ENCODE measurements around the gene EIF3L. TPM values are rescaled to one million over a fixed set of nuclear protein-coding genes. Genes with fewer than 3 reads are reported as not detected.

The EIF3L gene
- total RNA-seq (2022; extraction: Qiagen RNA extraction) = 257 to 285 TPM (median 270 TPM) in 5 replicates

GRCh38 chr22:37849089-37849751, at the start of gene EIF3L:
EIF3L (plus strand) TSS chr22:37849419; CDS start chr22:37849450, 31 bp downstream.

GRCh38 chr22:37807410-37808293, 41.6 kb upstream of the EIF3L start, which contains the start of gene GCAT:
GCAT (plus strand) TSS chr22:37807934; CDS start chr22:37807968, 34 bp downstream.

DNA sequence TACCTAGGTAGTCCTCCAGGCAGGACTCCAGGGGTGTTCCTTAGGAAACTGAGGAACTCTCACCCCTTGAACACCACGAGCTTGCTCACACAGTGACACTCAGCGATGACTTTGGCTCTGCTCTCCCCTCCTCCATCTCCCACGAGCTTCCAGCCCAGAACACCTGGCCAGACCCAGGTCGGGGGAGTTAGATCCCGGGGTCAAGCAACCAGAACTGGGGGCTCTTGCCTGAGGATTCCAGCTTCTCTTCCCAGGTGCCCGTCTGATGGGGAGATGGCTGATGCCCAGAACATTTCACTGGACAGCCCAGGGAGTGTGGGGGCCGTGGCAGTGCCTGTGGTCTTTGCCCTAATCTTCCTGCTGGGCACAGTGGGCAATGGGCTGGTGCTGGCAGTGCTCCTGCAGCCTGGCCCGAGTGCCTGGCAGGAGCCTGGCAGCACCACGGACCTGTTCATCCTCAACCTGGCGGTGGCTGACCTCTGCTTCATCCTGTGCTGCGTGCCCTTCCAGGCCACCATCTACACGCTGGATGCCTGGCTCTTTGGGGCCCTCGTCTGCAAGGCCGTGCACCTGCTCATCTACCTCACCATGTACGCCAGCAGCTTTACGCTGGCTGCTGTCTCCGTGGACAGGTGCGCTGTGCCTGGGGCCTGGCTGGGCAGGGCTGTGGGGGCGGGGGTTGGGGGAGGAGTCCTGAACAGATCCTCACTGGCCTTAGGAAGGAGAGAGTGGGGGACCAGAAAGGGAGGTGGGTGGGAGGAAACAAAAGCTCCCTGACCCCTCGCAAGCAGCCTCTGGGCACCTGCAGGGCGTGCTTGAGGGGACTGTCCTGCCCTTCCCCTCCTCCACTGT, 25.9 kb upstream of the EIF3L start, which contains the start of gene GALR3:
TSS of gene GALR3 (plus strand) at position 249 of the 852 bp plus-strand sequence. CDS start at position 274, 25 bp downstream.

GRCh38 chr22:37905534-37906363, 56.5 kb downstream of the EIF3L start, which contains the start of gene MICALL1:
MICALL1 (plus strand) TSS chr22:37906297; CDS start chr22:37906423, 126 bp downstream.

Other genes with a start within 250 kb of the EIF3L start
- 17.7 to 23.1 TPM (median 20.7 TPM) in 5 replicates for gene GGA1, start 240.6 kb upstream of the EIF3L start, total RNA-seq (2022; extraction: Qiagen RNA extraction)
- gene SH3BP1, start 209.8 kb upstream of the EIF3L start, total RNA-seq (2022; extraction: Qiagen RNA extraction) = 1.0 to 2.0 TPM (median 1.6 TPM) in 5 replicates
- gene PDXP, start 190.7 kb upstream of the EIF3L start, total RNA-seq (2022; extraction: Qiagen RNA extraction) = 12.2 to 17.5 TPM (median 15.7 TPM) in 5 replicates
- 1,265 to 1,421 TPM (median 1,365 TPM) in 5 replicates for gene LGALS1, start 173.8 kb upstream of the EIF3L start, total RNA-seq (2022; extraction: Qiagen RNA extraction)
- gene NOL12, start 163.1 kb upstream of the EIF3L start, total RNA-seq (2022; extraction: Qiagen RNA extraction) = 24.4 to 29.5 TPM (median 27.5 TPM) in 5 replicates
- gene TRIOBP, start 152.4 kb upstream of the EIF3L start, total RNA-seq (2022; extraction: Qiagen RNA extraction) = 30.0 to 40.5 TPM (median 37.3 TPM) in 5 replicates
- 3.5 to 4.2 TPM (median 3.8 TPM) in 5 replicates for gene GCAT, start 41.5 kb upstream of the EIF3L start, total RNA-seq (2022; extraction: Qiagen RNA extraction)
- gene GALR3, start 26.0 kb upstream of the EIF3L start, total RNA-seq (2022; extraction: Qiagen RNA extraction) = 0.08 TPM in 1 of 5 replicates, not detected in the others
- gene ANKRD54, start 5.1 kb upstream of the EIF3L start, total RNA-seq (2022; extraction: Qiagen RNA extraction) = 18.3 to 23.9 TPM (median 23.5 TPM) in 5 replicates
- 18.5 to 20.8 TPM (median 19.9 TPM) in 5 replicates for gene MICALL1, start 56.9 kb downstream of the EIF3L start, total RNA-seq (2022; extraction: Qiagen RNA extraction)
- 0.22 to 0.33 TPM (median 0.23 TPM) in 5 replicates for gene C22orf23, start 104.2 kb downstream of the EIF3L start, total RNA-seq (2022; extraction: Qiagen RNA extraction)
- gene POLR2F, start 104.3 kb downstream of the EIF3L start, total RNA-seq (2022; extraction: Qiagen RNA extraction) = 115 to 142 TPM (median 132 TPM) in 5 replicates
- 0.08 TPM in 1 of 5 replicates, not detected in the others for gene SOX10, start 135.1 kb downstream of the EIF3L start, total RNA-seq (2022; extraction: Qiagen RNA extraction)
- gene PICK1, start 208.0 kb downstream of the EIF3L start, total RNA-seq (2022; extraction: Qiagen RNA extraction) = 11.8 to 14.1 TPM (median 12.4 TPM) in 5 replicates
- gene SLC16A8, start 234.8 kb downstream of the EIF3L start, total RNA-seq (2022; extraction: Qiagen RNA extraction) = not detected in 5 replicates